ENCODE measurements around the gene GSS.

DNA sequence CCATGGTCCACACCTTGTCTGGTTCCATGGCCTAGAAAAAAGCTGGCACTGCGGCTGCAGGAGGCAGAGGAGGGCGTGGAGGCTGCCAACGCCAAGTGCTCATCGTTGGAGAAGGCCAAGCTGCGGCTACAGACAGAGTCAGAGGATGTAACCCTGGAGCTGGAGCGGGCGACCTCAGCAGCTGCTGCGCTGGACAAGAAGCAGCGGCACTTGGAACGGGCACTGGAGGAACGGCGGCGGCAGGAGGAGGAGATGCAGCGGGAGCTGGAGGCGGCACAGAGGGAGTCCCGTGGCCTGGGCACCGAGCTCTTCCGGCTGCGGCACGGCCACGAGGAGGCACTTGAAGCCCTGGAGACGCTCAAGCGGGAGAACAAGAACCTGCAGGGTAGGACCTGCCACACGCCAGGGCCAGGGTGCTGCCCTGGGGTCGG, 43.4 kb upstream of the GSS start:
- TF ChIP-seq, protein P1, sequence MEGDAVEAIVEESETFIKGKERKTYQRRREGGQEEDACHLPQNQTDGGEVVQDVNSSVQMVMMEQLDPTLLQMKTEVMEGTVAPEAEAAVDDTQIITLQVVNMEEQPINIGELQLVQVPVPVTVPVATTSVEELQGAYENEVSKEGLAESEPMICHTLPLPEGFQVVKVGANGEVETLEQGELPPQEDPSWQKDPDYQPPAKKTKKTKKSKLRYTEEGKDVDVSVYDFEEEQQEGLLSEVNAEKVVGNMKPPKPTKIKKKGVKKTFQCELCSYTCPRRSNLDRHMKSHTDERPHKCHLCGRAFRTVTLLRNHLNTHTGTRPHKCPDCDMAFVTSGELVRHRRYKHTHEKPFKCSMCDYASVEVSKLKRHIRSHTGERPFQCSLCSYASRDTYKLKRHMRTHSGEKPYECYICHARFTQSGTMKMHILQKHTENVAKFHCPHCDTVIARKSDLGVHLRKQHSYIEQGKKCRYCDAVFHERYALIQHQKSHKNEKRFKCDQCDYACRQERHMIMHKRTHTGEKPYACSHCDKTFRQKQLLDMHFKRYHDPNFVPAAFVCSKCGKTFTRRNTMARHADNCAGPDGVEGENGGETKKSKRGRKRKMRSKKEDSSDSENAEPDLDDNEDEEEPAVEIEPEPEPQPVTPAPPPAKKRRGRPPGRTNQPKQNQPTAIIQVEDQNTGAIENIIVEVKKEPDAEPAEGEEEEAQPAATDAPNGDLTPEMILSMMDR (IDR thresholded peaks at IDR 0.05), result no peak
- TF ChIP-seq POLR2AphosphoS5 (IDR thresholded peaks at IDR 0.05; ENCODE audit: insufficient read depth in 1 of 2, low read depth in 1 of 2), result no peak
- TF ChIP-seq POLR2A (IDR thresholded peaks at IDR 0.05), result no peak
